ENCODE measurements around the gene ZNRF4.
A peak's percentile ranks its signal among the peaks of the same experiment; 100 is the strongest.

The ZNRF4 gene

GRCh38 chr19:5445561-5446055 lies 9.6 kb upstream of the ZNRF4 start (continued):
- no peak for TF ChIP-seq ZNF555 (tag by site-specific recombination; conservative IDR thresholded peaks at IDR 0.05)
- TF ChIP-seq YY2 (tag by site-specific recombination; IDR thresholded peaks at IDR 0.05) = no peak
- TF ChIP-seq ZNF510 (tag by site-specific recombination; IDR thresholded peaks at IDR 0.05; ENCODE audit: insufficient replicate concordance) = no peak
- no peak for TF ChIP-seq ZNF747 (tag by site-specific recombination; IDR thresholded peaks at IDR 0.05)
- TF ChIP-seq BCL11B (tag by site-specific recombination; IDR thresholded peaks at IDR 0.05; ENCODE audit: low read depth) = no peak
- no peak for TF ChIP-seq KLF16 (tag by site-specific recombination; IDR thresholded peaks at IDR 0.05)
- no peak for TF ChIP-seq PATZ1 (tag by site-specific recombination; IDR thresholded peaks at IDR 0.05)
- TF ChIP-seq ZNF488 (tag by site-specific recombination; IDR thresholded peaks at IDR 0.05) = no peak
- no peak for TF ChIP-seq GFI1B (tag by site-specific recombination; IDR thresholded peaks at IDR 0.05)
- no peak for TF ChIP-seq HIC1 (tag by site-specific recombination; IDR thresholded peaks at IDR 0.05)
- no peak for TF ChIP-seq ZNF513 (tag by site-specific recombination; IDR thresholded peaks at IDR 0.05)
- no peak for TF ChIP-seq ZNF707 (tag by site-specific recombination; IDR thresholded peaks at IDR 0.05)
- no peak for TF ChIP-seq ZNF433 (tag by site-specific recombination; IDR thresholded peaks at IDR 0.05; ENCODE audit: low read depth)
- no peak for TF ChIP-seq KLF8 (tag by site-specific recombination; IDR thresholded peaks at IDR 0.05)
- TF ChIP-seq ZNF629 (tag by site-specific recombination; IDR thresholded peaks at IDR 0.05) = no peak
- TF ChIP-seq ZNF280D (tag by site-specific recombination; IDR thresholded peaks at IDR 0.05) = 0 out of 2 replicates have a peak, but pooled peaks have one; percentile 54

GRCh38 chr19:5447700-5448311 lies 7.4 kb upstream of the ZNRF4 start:
- Histone ChIP-seq H3K36me3 (ENCODE audit: control insufficient read depth in 2 of 2, insufficient read depth in 1 of 2, low read length in 2 of 2) (no peaks in the 10 kb centered on the region), H3K4me1 (ENCODE audit: control insufficient read depth, insufficient read depth, low read length) (no peaks in the 10 kb centered on the region), H3K27ac (ENCODE audit: extremely low read depth, low read depth, low read length) (no peak overlapping the region), H3K4me3 (ENCODE audit: low read depth, low read length) (no peak overlapping the region), H3K9me3 (ENCODE audit: control insufficient read depth, insufficient read depth, low read depth, low read length) (no peaks in the 10 kb centered on the region)
- POLR2A ChIA-PET = interaction anchor here (0.6 kb wide), 1 partner anchor 16 kb away, joined by 5 read pairs; no protein-coding TSS in a partner anchor
- CTCF ChIA-PET = interaction anchor here (0.6 kb wide), 1 partner anchor 575 kb away, joined by 5 read pairs; no protein-coding TSS in a partner anchor
- TF ChIP-seq ZNF202 (tag by site-specific recombination; IDR thresholded peaks at IDR 0.05; ENCODE audit: borderline replicate concordance) (no peak), ZNF571 (tag by site-specific recombination; IDR thresholded peaks at IDR 0.05) (no peak), SETDB1 (IDR thresholded peaks at IDR 0.05; ENCODE audit: insufficient read length, low read length) (no peak), ZNF768 (tag by site-specific recombination; IDR thresholded peaks at IDR 0.05) (peak; percentile 60; the same call in 1 of the 2 replicates), PRDM1 (tag by site-specific recombination; IDR thresholded peaks at IDR 0.05) (peak; percentile 35; the same call in 1 of the 2 replicates), ZNF585B (tag by site-specific recombination; IDR thresholded peaks at IDR 0.05) (no peak)

All from HEK293 (cell line).